Fibroblast of the aortic adventitia (primary cell): Measurements from ENCODE around the gene ARSA. TPM values are rescaled to one million over a fixed set of nuclear protein-coding genes. Genes with fewer than 3 reads are reported as not detected.
A peak's percentile ranks its signal among the peaks of the same experiment; 100 is the strongest.

Source experiments
- DNase-seq: peaks from one replicate; pipeline ENCODE4 v3.0.0-alpha.2; 2010; ENCODE audit warnings: low read depth
- H3K4me3 ChIP-seq: 2 replicates; pipeline ENCODE4 v1.5.1; 2011; ENCODE audit warnings: low read depth, mild to moderate bottlenecking, control low read depth, low read length, moderate library complexity
- CTCF ChIP-seq: IDR thresholded peaks from 2 replicates; pipeline ENCODE4 v1.5.1; 2011; ENCODE audit warnings: mild to moderate bottlenecking, low read length, control low read depth, inconsistent platforms; ENCODE audit not compliant: insufficient read depth
- total RNA-seq: library from RNA; depleted of rRNA; stranded (reverse); fragments of >200 nt; gene quantifications from 2 replicates; pipeline ENCODE4 v1.2.3, GENCODE V29; 2012; ENCODE audit warnings: low replicate concordance

Gene ARSA
- total RNA-seq, 1 donor: 21.9 TPM

GRCh38 chr22:50599816-50600455 is 28.0 kb downstream of the ARSA start:
- no peak overlapping the region for H3K4me3 ChIP-seq
- TF ChIP-seq CTCF: no peak
- DNase-seq: peak; percentile 18

GRCh38 chr22:50597097-50597496 is 30.9 kb downstream of the ARSA start:
- no peak for TF ChIP-seq CTCF
- no peak for DNase-seq
- no peak overlapping the region for H3K4me3 ChIP-seq

- H3K4me3 ChIP-seq: no peak overlapping the region
- TF ChIP-seq CTCF: no peak
- no peak for DNase-seq
These were observed 32.8 kb downstream of the ARSA start for GRCh38 chr22:50595189-50595588.

GRCh38 chr22:50587407-50587806 is 40.5 kb downstream of the ARSA start:
- H3K4me3 ChIP-seq: no peak overlapping the region
- no peak for TF ChIP-seq CTCF
- no peak for DNase-seq

- DNase-seq: no peak
- no peak overlapping the region for H3K4me3 ChIP-seq
- TF ChIP-seq CTCF: no peak
These were observed 41.5 kb downstream of the ARSA start for GRCh38 chr22:50586416-50586815.

DNA sequence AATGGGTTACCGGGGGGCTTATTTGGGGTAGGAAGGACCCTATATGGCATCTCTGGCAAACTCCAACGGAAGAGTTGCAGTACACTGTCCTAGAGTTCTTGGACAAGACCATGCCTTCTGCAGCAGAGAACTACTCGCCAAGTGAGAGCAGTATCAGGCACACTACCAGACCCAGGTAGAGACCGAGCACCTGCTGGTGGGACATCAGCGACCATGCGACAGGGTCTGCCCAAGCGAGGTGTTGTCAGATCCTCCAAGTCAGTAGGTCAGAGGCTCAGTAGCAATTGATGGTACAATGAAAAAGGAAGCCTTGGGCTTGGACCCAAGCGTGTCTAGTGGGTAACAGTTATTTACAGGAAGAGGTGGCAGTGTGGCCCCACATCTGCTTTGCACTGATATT is 42.2 kb downstream of the ARSA start:
- H3K4me3 ChIP-seq: no peak overlapping the region
- no peak for DNase-seq
- no peak for TF ChIP-seq CTCF

- H3K4me3 ChIP-seq: no peak overlapping the region
- TF ChIP-seq CTCF: no peak
- no peak for DNase-seq
These were observed 42.7 kb downstream of the ARSA start for GRCh38 chr22:50585238-50585637.
